Astrocyte of the spinal cord (primary cell): ENCODE data around the gene HTRA1.

Experiments
- DNase-seq: peaks from one replicate; pipeline ENCODE4 v3.0.0; 2011; ENCODE audit warnings: low read depth, low spot score
- H3K4me3 ChIP-seq: 2 replicates; pipeline ENCODE4 v1.5.1; 2011; ENCODE audit warnings: low read depth, mild to moderate bottlenecking, low read length, moderate library complexity
- in situ Hi-C: cut with HindIII; loops from 2 replicates; pipeline ENCODE4 v1.10.0; 2017; ENCODE audit warnings: low sequenced_read_pairs
- TF ChIP-seq, protein P1 (sequence below): IDR thresholded peaks from 2 replicates; pipeline ENCODE4 v1.5.1; 2012; ENCODE audit warnings: low read depth, mild to moderate bottlenecking, low read length, inconsistent platforms

The HTRA1 gene

DNA sequence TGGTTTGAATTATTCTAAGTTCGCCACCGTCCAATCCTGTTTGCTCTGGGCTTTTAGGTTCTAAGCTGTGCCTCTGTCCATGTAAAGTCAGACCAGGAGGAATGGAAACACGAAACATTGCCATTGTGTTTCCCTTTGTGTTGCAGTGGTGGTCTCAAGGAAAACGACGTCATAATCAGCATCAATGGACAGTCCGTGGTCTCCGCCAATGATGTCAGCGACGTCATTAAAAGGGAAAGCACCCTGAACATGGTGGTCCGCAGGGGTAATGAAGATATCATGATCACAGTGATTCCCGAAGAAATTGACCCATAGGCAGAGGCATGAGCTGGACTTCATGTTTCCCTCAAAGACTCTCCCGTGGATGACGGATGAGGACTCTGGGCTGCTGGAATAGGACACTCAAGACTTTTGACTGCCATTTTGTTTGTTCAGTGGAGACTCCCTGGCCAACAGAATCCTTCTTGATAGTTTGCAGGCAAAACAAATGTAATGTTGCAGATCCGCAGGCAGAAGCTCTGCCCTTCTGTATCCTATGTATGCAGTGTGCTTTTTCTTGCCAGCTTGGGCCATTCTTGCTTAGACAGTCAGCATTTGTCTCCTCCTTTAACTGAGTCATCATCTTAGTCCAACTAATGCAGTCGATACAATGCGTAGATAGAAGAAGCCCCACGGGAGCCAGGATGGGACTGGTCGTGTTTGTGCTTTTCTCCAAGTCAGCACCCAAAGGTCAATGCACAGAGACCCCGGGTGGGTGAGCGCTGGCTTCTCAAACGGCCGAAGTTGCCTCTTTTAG lies 52.9 kb downstream of the HTRA1 start:
- TF ChIP-seq, protein P1, sequence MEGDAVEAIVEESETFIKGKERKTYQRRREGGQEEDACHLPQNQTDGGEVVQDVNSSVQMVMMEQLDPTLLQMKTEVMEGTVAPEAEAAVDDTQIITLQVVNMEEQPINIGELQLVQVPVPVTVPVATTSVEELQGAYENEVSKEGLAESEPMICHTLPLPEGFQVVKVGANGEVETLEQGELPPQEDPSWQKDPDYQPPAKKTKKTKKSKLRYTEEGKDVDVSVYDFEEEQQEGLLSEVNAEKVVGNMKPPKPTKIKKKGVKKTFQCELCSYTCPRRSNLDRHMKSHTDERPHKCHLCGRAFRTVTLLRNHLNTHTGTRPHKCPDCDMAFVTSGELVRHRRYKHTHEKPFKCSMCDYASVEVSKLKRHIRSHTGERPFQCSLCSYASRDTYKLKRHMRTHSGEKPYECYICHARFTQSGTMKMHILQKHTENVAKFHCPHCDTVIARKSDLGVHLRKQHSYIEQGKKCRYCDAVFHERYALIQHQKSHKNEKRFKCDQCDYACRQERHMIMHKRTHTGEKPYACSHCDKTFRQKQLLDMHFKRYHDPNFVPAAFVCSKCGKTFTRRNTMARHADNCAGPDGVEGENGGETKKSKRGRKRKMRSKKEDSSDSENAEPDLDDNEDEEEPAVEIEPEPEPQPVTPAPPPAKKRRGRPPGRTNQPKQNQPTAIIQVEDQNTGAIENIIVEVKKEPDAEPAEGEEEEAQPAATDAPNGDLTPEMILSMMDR = no peak
- peak; percentile 48 for DNase-seq
- H3K4me3 ChIP-seq = no peak overlapping the region
- in situ Hi-C loops = no loop called here

DNA sequence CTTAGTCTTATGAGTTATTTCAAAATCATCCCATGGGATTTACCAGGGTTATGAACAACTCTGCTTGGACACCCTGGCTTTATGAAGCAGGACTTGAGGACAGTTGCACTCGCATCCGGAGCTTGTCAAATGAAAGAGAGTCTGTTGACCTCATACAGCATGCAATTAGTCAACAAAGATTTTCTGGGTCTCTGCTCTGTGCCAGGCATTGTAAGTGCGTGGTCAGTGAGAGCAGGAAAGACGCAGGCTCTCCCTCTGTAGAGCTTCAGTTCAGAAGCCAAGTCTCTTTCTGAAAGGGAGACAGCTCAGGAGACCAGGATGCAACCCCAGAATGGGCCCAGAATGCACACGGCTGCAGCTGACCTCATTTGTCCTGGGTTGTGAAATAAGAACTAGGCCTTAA lies 53.7 kb downstream of the HTRA1 start:
- H3K4me3 ChIP-seq = no peak overlapping the region
- TF ChIP-seq, protein P1 = no peak
- DNase-seq = no peak
- in situ Hi-C loops = no loop called here

DNA sequence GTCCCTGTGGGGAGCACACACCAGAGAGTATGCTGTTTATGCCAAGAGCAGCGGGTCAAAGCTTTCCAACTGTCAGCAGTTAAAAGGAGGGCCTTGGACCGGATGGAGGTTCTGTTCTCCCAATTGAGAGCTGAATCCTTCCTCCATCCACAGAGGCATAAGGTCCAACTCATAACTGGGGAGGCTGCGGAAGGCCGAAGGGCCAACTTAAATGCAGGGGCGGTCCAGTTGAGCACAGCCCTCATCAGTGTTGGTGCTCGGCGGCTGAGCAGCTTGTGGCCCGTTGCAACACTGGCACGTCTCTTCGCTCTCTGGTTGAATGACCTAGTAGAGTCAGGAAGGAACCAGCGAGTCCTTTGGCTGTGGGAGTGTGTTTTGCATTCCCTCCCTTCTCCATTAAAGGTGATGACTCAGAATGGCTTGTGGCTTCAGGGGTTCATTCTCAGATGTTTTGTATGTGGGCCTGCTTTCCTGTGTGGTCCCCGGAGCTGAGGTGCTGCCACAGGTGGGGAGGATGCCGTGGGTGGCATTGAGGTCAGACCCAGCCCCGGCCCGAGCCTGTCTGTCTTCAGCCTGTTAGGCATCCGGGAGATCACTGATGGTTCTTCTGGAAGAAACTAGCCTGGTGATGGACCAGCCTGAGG lies 54.4 kb downstream of the HTRA1 start:
- TF ChIP-seq, protein P1 = no peak
- H3K4me3 ChIP-seq = no peak overlapping the region
- DNase-seq = peak; percentile 67
- in situ Hi-C loops = no loop called here

DNA sequence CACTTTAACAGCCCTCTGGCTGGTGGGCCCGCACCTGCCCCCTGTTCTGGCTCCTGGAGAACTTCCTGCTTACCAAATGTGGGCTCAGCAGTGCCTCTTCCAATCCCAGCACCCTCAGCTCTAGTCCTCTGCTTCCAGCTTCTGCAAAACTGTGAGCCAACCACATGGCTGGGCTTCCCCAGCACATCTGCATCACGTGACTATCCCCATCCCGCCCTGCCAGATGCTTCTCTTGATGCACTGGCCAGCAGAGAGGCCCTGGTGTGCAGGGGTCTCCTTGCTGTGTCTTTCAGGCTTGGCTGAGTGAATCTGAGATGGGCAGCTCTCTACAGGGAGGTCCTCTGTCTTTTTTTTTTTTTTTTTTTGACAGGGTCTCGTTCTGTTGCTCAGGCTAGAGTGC lies 55.4 kb downstream of the HTRA1 start:
- TF ChIP-seq, protein P1 = no peak
- in situ Hi-C loops = no loop called here
- no peak for DNase-seq
- no peak overlapping the region for H3K4me3 ChIP-seq

DNA sequence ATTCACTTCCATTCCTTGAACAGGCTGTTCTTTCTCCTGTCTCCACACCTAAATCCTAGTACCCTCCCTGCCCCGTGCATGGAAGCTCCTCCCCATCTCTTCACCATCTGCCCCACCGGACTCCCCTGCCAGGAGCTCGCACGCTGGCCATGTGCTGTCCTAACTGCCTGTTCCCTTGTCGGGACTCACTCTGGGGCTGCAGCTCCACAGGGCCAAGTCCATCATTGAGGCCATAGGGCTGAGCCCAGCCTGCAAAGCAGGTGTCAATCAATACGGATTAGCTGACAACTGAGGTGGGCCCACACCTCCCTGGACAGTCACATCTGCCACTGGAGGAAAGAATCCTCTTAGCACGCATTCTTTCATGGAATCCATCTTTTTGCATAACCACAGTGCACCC lies 57.8 kb downstream of the HTRA1 start:
- TF ChIP-seq, protein P1 = no peak
- in situ Hi-C loops = no loop called here
- H3K4me3 ChIP-seq = no peak overlapping the region
- DNase-seq = no peak

DNA sequence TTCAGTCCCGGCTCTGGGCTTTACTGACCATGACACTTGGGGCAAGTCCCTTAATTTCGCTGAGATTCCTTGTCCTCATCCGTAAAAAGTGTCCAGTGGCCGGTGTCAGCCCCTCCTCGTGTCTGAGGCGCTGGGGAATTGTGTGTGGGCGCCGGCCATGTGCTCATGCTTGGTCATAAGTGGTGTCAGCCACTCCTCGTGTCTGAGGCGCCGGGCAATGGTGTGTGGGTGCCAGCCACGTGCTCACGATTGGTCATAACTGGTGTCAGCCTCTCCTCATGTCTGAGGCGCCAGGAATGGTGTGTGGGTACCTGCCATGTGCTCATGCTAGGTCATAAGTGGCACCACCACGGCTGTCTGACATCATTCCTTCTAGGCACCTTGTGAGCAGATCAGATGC lies 58.5 kb downstream of the HTRA1 start:
- H3K4me3 ChIP-seq = no peak overlapping the region
- TF ChIP-seq, protein P1 = no peak
- in situ Hi-C loops = no loop called here
- no peak for DNase-seq
